IMR-90 (cell line): ENCODE results near the gene AQP6. TPM values are rescaled to one million over a fixed set of nuclear protein-coding genes. Genes with fewer than 3 reads are reported as not detected.

Source experiments
- CEBPB ChIP-seq: IDR thresholded peaks from 2 replicates; pipeline ENCODE4 v1.6.1; 2012; ENCODE audit warnings: low read depth, low read length, improper control_type of control experiment
- ELK1 ChIP-seq: fragments of 150-350 bp; IDR thresholded peaks from 2 replicates; pipeline ENCODE4 v1.6.1; 2016; ENCODE audit warnings: low read depth, mild to moderate bottlenecking, low read length, moderate library complexity, borderline replicate concordance
- FOS ChIP-seq: fragments of 150-350 bp; IDR thresholded peaks from 2 replicates; pipeline ENCODE4 v1.6.1; 2016; ENCODE audit warnings: low read depth, low read length
- MAFK ChIP-seq: IDR thresholded peaks from 2 replicates; pipeline ENCODE4 v1.6.1; 2012; ENCODE audit warnings: low read depth, low read length, improper control_type of control experiment
- NFE2L2 ChIP-seq: fragments of 150-350 bp; IDR thresholded peaks from 2 replicates; pipeline ENCODE4 v1.6.1; 2016; ENCODE audit warnings: low read depth, mild to moderate bottlenecking, low read length
- SMC3 ChIP-seq: fragments of 150-350 bp; IDR thresholded peaks from 2 replicates; pipeline ENCODE4 v1.6.1; 2016; ENCODE audit warnings: low read depth, mild to moderate bottlenecking, antibody characterized with exemption, low read length, moderate library complexity
- polyA plus RNA-seq, 3 experiments: library from polyadenylated mRNA; depleted of rRNA; stranded (reverse); fragments of >200 nt; gene quantifications; 2 replicates each; pipeline ENCODE4 v1.2.3, GENCODE V29; 2012; ENCODE audit warnings: low replicate concordance in 1 of 3
- total RNA-seq: library from RNA; depleted of rRNA; stranded (reverse); fragments of >200 nt; gene quantifications from 2 replicates; pipeline ENCODE4 v1.2.3, GENCODE V29; 2012

The AQP6 gene
- total and polyA plus RNA-seq, 2 of the 4 experiments (the other 2 are of a cell fraction): not detected

- TF ChIP-seq NFE2L2 (no peak), CEBPB (no peak), FOS (no peak), MAFK (no peak), SMC3 (no peak), ELK1 (no peak)
These were observed 16.7 kb upstream of the AQP6 start (continued) for GRCh38 chr12:49955899-49956662.
